Heart right ventricle (tissue), 16 donors: ENCODE measurements around the gene KANSL1. TPM values are rescaled to one million over a fixed set of nuclear protein-coding genes. Genes with fewer than 3 reads are reported as not detected.

ENCODE experiments used
- ATAC-seq, 8 donors: fragments of 200-7000 bp; cut with Tn5 transposase; one replicate each; pipeline ENCODE4 v1.9.1; 2020; ENCODE audit warnings: mild to moderate bottlenecking in 8 of 8, moderate library complexity in 8 of 8, moderate number of reproducible peaks in 1 of 8
- DNase-seq, 2 donors: peaks; one replicate each; pipeline ENCODE4 v3.0.0-alpha.2; 2020
- H3K27ac ChIP-seq, 10 donors: fragments of 200-600 bp; sonication (generic) in 2 of 10; one replicate each; pipeline versions ENCODE4 v1.5.0 to v1.8.0; 2020 to 2022; ENCODE audit warnings: mild to moderate bottlenecking in 3 of 10
- H3K27me3 ChIP-seq, 7 donors: fragments of 200-600 bp; one replicate each; pipeline ENCODE4 v1.8.0; 2021 to 2022; ENCODE audit warnings: mild to moderate bottlenecking in 2 of 7
- H3K36me3 ChIP-seq, 9 donors: fragments of 200-600 bp; sonication (generic) in 1 of 9; one replicate each; pipeline versions ENCODE4 v1.5.0 to v1.8.0; 2020 to 2022; ENCODE audit warnings: mild to moderate bottlenecking in 2 of 9
- H3K4me1 ChIP-seq, 9 donors: fragments of 200-600 bp; sonication (generic) in 1 of 9; one replicate each; pipeline versions ENCODE4 v1.5.0 to v1.8.0; 2020 to 2022; ENCODE audit warnings: mild to moderate bottlenecking in 4 of 9
- H3K4me3 ChIP-seq, 10 donors: fragments of 200-600 bp; sonication (generic) in 2 of 10; one replicate each; pipeline versions ENCODE4 v1.5.0 to v1.8.0; 2020 to 2022; ENCODE audit warnings: mild to moderate bottlenecking in 7 of 10, moderate library complexity in 2 of 10
- H3K9me3 ChIP-seq, 11 donors: fragments of 200-600 bp in 10 of 11; sonication (generic) in 2 of 11; one replicate each; pipeline versions ENCODE4 v1.5.0 to v1.8.0; 2013 to 2022; ENCODE audit warnings: mild to moderate bottlenecking in 2 of 11, control low read depth in 1 of 11, moderate library complexity in 1 of 11
- CTCF ChIP-seq, 9 donors: fragments of 200-600 bp; sonication (generic) in 2 of 9; IDR thresholded peaks; one replicate each; pipeline versions ENCODE4 v1.5.0 to v1.8.0; 2021 to 2022; ENCODE audit warnings: antibody characterized with exemption in 9 of 9, mild to moderate bottlenecking in 5 of 9, moderate library complexity in 1 of 9
- WGBS, 2 donors: extraction: QIAGEN DNeasy Blood & Tissue Kit; methylation state at CpG; one replicate each; pipeline ENCODE4 v1.1.7; 2013; ENCODE audit warnings: inconsistent platforms in 1 of 2; 5-methylcytosine and 5-hydroxymethylcytosine counted together
- intact Hi-C, 10 donors: fragments of 100-400 bp; cut with DNase I; formaldehyde crosslinking; loops; one replicate each; pipeline versions ENCODE4 v1.11.1 to v1.14.2; 2022
- polyA plus RNA-seq, 2 donors: library from polyadenylated mRNA; stranded (reverse); fragments of 200-250 nt; gene quantifications; one replicate each; pipeline ENCODE4 v1.2.3, GENCODE V29; 2013
- total RNA-seq, 10 donors: library from RNA; stranded (reverse); fragmentation: NEBNext Ultra II Directional in 3 of 10; extraction: Animal tissue kit (Norgen Biotek cat#: 25700) in 3 of 10; gene quantifications; one replicate each; pipeline versions ENCODE4 v1.2.1 to v1.2.4, GENCODE V29; 2021 to 2023
- donor health status: Arrhythmogenic right ventricular cardiomyopathy.
- donor health status: ischemic (EF 13 %, LVEDD 7.1; RV severe dilation, severe dysfunction).
- donor health status: healthy with polysubstance abuse.
- donor health status: DM: no; HTN: yes; CAD: no.
- donor health status: DM: no; HTN: no; CAD: no.
- donor health status: ischemic (EF 25% LVEDD 6.9; RV normal size, moderate dysfunction).
- donor health status: ischemic (EF 25% LVEDD 5.7; RV mildly dilated, moderate dysfunction).
- donor health status: healthy.
- donor health status: DM: yes; HTN: yes; CAD: no.
- donor health status: Ischemic cardiomyopathy.
- donor health status: ischemic (EF 35%, LVEDD 5.7; RV mildly dilated, moderate dysfunction).
- donor health status: nonischemic (EF 11% LVEDD 7.7; RV severe dilation, severe dysfunction).
- donor health status: DM: yes; HTN: yes; CAD: no.
- donor health status: PGD.
- donor health status: ischemic (EF 29% LVEDD 5.4; RV normal size, mild dysfunction).
- donor health status: nonischemic (EF 23%, LVEDD 6.1; RV moderate dilation, normal function).

The KANSL1 gene
- total and polyA plus RNA-seq, 12 donors, result 8.2 to 52.5 (median 41.1) TPM

GRCh38 chr17:46138473-46138872 lies 54.8 kb downstream of the KANSL1 start:
- Histone ChIP-seq H3K27ac (no peak overlapping the region), H3K9me3 (no peaks in the 10 kb centered on the region), H3K4me3 (no peak overlapping the region), H3K36me3 (no peaks in the 10 kb centered on the region), H3K27me3 (no peaks in the 10 kb centered on the region), H3K4me1 (peaks cover 4 to 93% (median 80%) of the 10 kb centered on the region in 9 donors)
- DNase-seq (no peak), ATAC-seq (no peak)
- 67 to 70% methylated on average over 3 of the region's 3 CpGs for WGBS, 2 donors
- intact Hi-C loops, result loop anchor here in 1 of 10 donors (10.0 kb wide), 1 partner anchor 46 kb away; no protein-coding TSS in a partner anchor
- TF ChIP-seq CTCF (IDR thresholded peaks at IDR 0.05), result no peak

- DNase-seq (no peak), ATAC-seq (no peak)
- Histone ChIP-seq H3K9me3 (no peaks in the 10 kb centered on the region), H3K36me3 (no peaks in the 10 kb centered on the region), H3K27me3 (no peaks in the 10 kb centered on the region), H3K4me3 (no peak overlapping the region), H3K4me1 (peaks cover 4 to 98% (median 77%) of the 10 kb centered on the region in 9 donors), H3K27ac (no peak overlapping the region)
- TF ChIP-seq CTCF (IDR thresholded peaks at IDR 0.05), result no peak
- intact Hi-C loops, result loop anchor here in 1 of 10 donors (10.0 kb wide), 1 partner anchor 48 kb away; no protein-coding TSS in a partner anchor
These were observed 56.4 kb downstream of the KANSL1 start for GRCh38 chr17:46136820-46137219.

GRCh38 chr17:46135879-46136563 lies 57.2 kb downstream of the KANSL1 start:
- intact Hi-C loops, result loop anchor here in 1 of 10 donors (10.0 kb wide), 1 partner anchor 49 kb away; no protein-coding TSS in a partner anchor
- no peak for ATAC-seq
- 68 to 74% methylated on average over 3 of the region's 3 CpGs for WGBS, 2 donors

More at GRCh38 chr17:46135879-46136563, 57.2 kb downstream of the KANSL1 start:
- Histone ChIP-seq H3K27ac (no peak overlapping the region), H3K27me3 (no peaks in the 10 kb centered on the region), H3K9me3 (no peaks in the 10 kb centered on the region), H3K36me3 (no peaks in the 10 kb centered on the region), H3K4me1 (peaks cover 4 to 98% (median 77%) of the 10 kb centered on the region in 9 donors), H3K4me3 (no peak overlapping the region)
- no peak for DNase-seq
- TF ChIP-seq CTCF (IDR thresholded peaks at IDR 0.05), result no peak
